ENCODE measurements around the gene HES7. TPM values are rescaled to one million over a fixed set of nuclear protein-coding genes. Genes with fewer than 3 reads are reported as not detected.

Gene HES7
- total and polyA plus RNA-seq, 9 of the 15 experiments (the other 6 are each of a cell fraction or from before 2014, with no cell fraction given) = 0.03 to 1.7 (median 0.14) TPM; not detected in 1

DNA sequence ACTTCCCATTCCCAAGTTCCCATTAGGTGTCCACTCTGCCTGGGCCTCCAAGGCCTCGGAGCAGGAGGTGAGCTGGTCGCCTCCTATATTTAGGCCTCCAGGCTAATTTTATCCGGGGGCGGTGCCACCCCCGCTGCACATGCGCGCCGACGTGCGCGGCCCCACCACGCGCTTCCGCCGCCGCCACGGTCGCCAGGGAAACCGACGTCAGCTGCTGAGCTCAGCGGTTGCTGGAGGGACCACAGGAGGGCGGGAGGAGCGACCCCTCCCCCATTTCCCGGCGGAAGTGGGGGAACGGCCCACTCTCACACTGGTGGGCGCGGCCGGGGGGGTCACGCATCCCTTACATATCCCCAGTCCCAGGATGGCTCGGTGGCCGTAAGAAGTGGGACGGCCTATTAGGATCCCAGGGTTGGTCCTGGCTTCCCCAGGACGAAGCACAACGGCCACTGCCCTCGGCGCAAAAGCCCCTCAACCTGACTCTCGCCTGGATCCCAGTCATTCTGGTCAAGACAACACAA lies 27.3 kb upstream of the HES7 start (continued):
- no peak for TF ChIP-seq ATF1 (CRISPR knock-in tag; IDR thresholded peaks at IDR 0.05)
- TF ChIP-seq ATF1 (tag; IDR thresholded peaks at IDR 0.05) = peak; percentile 87
- TF ChIP-seq KLF10 (CRISPR knock-in tag; IDR thresholded peaks at IDR 0.05) = no peak
- TF ChIP-seq ZMIZ1 (IDR thresholded peaks at IDR 0.05; ENCODE audit: low read depth in 2 of 2, low read length in 2 of 2) = no peak
- peak; percentile 76 for TF ChIP-seq CCNT2 (IDR thresholded peaks at IDR 0.05; ENCODE audit: borderline replicate concordance, extremely low read depth, insufficient read length, low read depth, low read length)
- no peak for TF ChIP-seq ZNF785 (CRISPR knock-in tag; IDR thresholded peaks at IDR 0.05)
- TF ChIP-seq HNRNPUL1 (IDR thresholded peaks at IDR 0.05; ENCODE audit: low read length) = no peak
- no peak for TF ChIP-seq SPI1 (IDR thresholded peaks at IDR 0.05; ENCODE audit: borderline replicate concordance, low read depth, low read length)
- TF ChIP-seq MAZ (CRISPR knock-in tag; conservative IDR thresholded peaks at IDR 0.05 in 1 of 2, IDR thresholded peaks at IDR 0.05 in 1 of 2) = peak; percentile 68 to 75
- TF ChIP-seq MTA3 (IDR thresholded peaks at IDR 0.05; ENCODE audit: borderline replicate concordance) = no peak
- TF ChIP-seq ZNF354B (CRISPR knock-in tag; IDR thresholded peaks at IDR 0.05) = no peak
- TF ChIP-seq TAF15 (IDR thresholded peaks at IDR 0.05; ENCODE audit: low read depth, low read length) = no peak
- no peak for TF ChIP-seq PTTG1 (tag; IDR thresholded peaks at IDR 0.05; ENCODE audit: low read depth)
- TF ChIP-seq, protein P1, sequence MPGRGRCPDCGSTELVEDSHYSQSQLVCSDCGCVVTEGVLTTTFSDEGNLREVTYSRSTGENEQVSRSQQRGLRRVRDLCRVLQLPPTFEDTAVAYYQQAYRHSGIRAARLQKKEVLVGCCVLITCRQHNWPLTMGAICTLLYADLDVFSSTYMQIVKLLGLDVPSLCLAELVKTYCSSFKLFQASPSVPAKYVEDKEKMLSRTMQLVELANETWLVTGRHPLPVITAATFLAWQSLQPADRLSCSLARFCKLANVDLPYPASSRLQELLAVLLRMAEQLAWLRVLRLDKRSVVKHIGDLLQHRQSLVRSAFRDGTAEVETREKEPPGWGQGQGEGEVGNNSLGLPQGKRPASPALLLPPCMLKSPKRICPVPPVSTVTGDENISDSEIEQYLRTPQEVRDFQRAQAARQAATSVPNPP (IDR thresholded peaks at IDR 0.05; ENCODE audit: borderline replicate concordance, insufficient read depth, insufficient read length) = no peak
- no peak for TF ChIP-seq TFAM (CRISPR knock-in tag; conservative IDR thresholded peaks at IDR 0.05)
- peak; percentile 69 for TF ChIP-seq GABPA (tag; conservative IDR thresholded peaks at IDR 0.05; ENCODE audit: low read depth)
- peak; percentile 6 for TF ChIP-seq HMGN3 (IDR thresholded peaks at IDR 0.05; ENCODE audit: borderline replicate concordance, extremely low read depth, insufficient read length, low read depth, low read length)
- 0 out of 2 replicates have a peak, but pooled peaks have one; percentile 20 for TF ChIP-seq LCOR (CRISPR knock-in tag; IDR thresholded peaks at IDR 0.05)
- peak; percentile 95 for TF ChIP-seq MAX (CRISPR knock-in tag; IDR thresholded peaks at IDR 0.05)
- TF ChIP-seq ZFP91 (CRISPR knock-in tag; IDR thresholded peaks at IDR 0.05) = no peak
- no peak for TF ChIP-seq TEAD1 (CRISPR knock-in tag; IDR thresholded peaks at IDR 0.05)
- no peak for TF ChIP-seq ZFP1 (CRISPR knock-in tag; IDR thresholded peaks at IDR 0.05)
- TF ChIP-seq ZNF644 (tag; IDR thresholded peaks at IDR 0.05; ENCODE audit: low read depth) = no peak

Measured in K562 (cell line).